CD1c-positive myeloid dendritic cell (primary cell): ENCODE measurements around the gene CA4.

ENCODE experiments used
- DNase-seq: peaks from one replicate; pipeline ENCODE4 v3.0.0-alpha.2; 2016; ENCODE audit errors: extremely low spot score

CA4 gene

GRCh38 chr17:60130466-60130865, 19.3 kb upstream of the CA4 start:
- DNase-seq = no peak

GRCh38 chr17:60134396-60135150, 15.2 kb upstream of the CA4 start:
- DNase-seq = peak; percentile 33

- DNase-seq = peak; percentile 93
Observed at GRCh38 chr17:60135151-60135950, 14.4 kb upstream of the CA4 start.

GRCh38 chr17:60135951-60136666, 13.7 kb upstream of the CA4 start:
- DNase-seq = no peak

- DNase-seq = no peak
Observed at GRCh38 chr17:60137731-60138130, 12.0 kb upstream of the CA4 start.

GRCh38 chr17:60138769-60139437, 10.9 kb upstream of the CA4 start:
- DNase-seq = no peak

GRCh38 chr17:60139438-60140285, 10.1 kb upstream of the CA4 start:
- peak; percentile 82 for DNase-seq

GRCh38 chr17:60141111-60142018, 8.4 kb upstream of the CA4 start:
- peak; percentile 68 for DNase-seq

- peak; percentile 81 for DNase-seq
Observed at GRCh38 chr17:60142872-60143499, 6.8 kb upstream of the CA4 start.

GRCh38 chr17:60145006-60145935, 4.5 kb upstream of the CA4 start:
- no peak for DNase-seq

GRCh38 chr17:60146206-60146605, 3.6 kb upstream of the CA4 start:
- DNase-seq = no peak

- peak; percentile 41 for DNase-seq
Observed at GRCh38 chr17:60147553-60148223, 2.1 kb upstream of the CA4 start.

- no peak for DNase-seq
Observed at GRCh38 chr17:60148373-60148772, 1.4 kb upstream of the CA4 start.

GRCh38 chr17:60151355-60151754, 1.6 kb downstream of the CA4 start:
- no peak for DNase-seq

- DNase-seq = no peak
Observed at GRCh38 chr17:60153606-60154390, 4.0 kb downstream of the CA4 start.

- DNase-seq = no peak
Observed at GRCh38 chr17:60154616-60155426, 5.0 kb downstream of the CA4 start.
